ENCODE measurements around the gene EME2. TPM values are rescaled to one million over a fixed set of nuclear protein-coding genes. Genes with fewer than 3 reads are reported as not detected.

EME2 gene
- total and polyA plus RNA-seq, 11 donors = 3.4 to 12.9 (median 6.0) TPM

GRCh38 chr16:1781758-1782407, 9.3 kb downstream of the EME2 start:
- Histone ChIP-seq H3K9me3 (no peaks in the 10 kb centered on the region), H3K4me3 (peak overlapping the region; percentile 64 to 100 (median 94)), H3K27me3 (no peaks in the 10 kb centered on the region), H3K4me1 (peaks cover 2 to 56% (median 28%) of the 10 kb centered on the region in 12 donors), H3K27ac (peak overlapping the region; percentile 6 to 94 (median 87)), H3K36me3 (peaks cover 0 to 51% (median 34%) of the 10 kb centered on the region in 9 donors)
- WGBS, 4 donors = 0 to 1% (median 1%) methylated on average over 33 to 70 of the region's 70 CpGs
- TF ChIP-seq CTCF (IDR thresholded peaks at IDR 0.05) (no peak), POLR2A (IDR thresholded peaks at IDR 0.05) (no peak)
- ATAC-seq (peak in 1 of 4 donors; percentile 12), DNase-seq (peak in 3 of 5 donors; percentile 17 to 63 (median 45))
- intact Hi-C loops (cut with DNase I) = loop anchor here in 2 of 10 donors (1.0 to 5.0 kb wide), 4 partner anchors 9 to 470 kb away; partner anchors contain the start of genes HAGH (in 1 of the 2), MRPS34 (in 1 of the 2) and MSRB1 (in 1 of the 2)

DNA sequence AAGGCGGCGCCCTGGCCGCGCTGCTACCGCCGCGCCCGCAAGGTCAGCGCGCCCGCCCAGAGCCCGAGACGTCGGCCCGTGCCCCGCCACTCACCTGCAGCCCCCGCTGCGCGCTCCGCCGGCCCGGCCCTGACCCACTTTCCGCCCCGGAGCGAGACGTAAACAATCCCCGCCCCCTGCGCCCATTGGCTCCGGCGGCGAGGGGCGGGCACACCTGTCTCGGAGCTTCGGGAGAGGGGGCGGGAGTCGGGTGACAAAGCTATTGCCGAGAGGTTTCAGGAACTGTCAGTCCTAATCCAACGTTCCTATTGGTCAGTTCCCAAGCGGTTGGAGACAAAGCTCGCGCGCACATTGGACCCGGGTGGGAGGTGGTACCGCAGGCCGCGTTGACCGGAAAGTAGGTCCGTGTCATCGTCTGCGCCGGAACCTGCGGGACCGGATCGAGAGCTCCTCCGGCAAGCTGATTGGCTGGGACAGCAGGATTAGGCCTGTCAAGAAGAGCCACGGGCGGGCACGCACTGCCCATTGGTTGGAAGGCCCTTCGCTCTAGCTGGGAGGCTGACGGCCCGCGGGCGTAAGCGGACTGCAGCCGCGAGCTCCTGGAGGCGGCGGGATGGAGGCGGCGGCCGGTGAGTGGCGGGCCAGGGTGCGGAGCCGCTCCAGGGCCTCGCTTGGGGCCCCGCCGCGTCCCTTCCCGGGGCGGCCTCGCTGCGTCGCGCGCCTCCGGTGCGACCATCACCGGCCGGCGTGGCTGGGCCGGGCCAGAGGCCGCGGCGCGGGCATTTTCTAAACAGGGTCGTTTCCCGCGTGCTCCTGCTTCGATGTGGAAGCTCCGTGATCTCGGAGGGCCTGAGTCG, 10.0 kb downstream of the EME2 start, which contains the start of the genes NUBP2 and SPSB3:
NUBP2 (plus strand) TSS at position 553 of the 857 bp plus-strand sequence; CDS start at position 614, 61 bp downstream.
SPSB3 (minus strand) TSS at position 164 of the 857 bp plus-strand sequence. CDS start 1,088 bp downstream, outside the sequence.
- H3K4me1 ChIP-seq = peaks cover 2 to 56% (median 28%) of the 10 kb centered on the region in 12 donors
- intact Hi-C loops (cut with DNase I) = loop anchor here in 2 of 10 donors (1.0 to 5.0 kb wide), 4 partner anchors 9 to 470 kb away; partner anchors contain the start of genes HAGH (in 1 of the 2), MRPS34 (in 1 of the 2) and MSRB1 (in 1 of the 2)
- H3K27ac ChIP-seq = peak within 1 kb of the TSS; percentile 58 to 94 (median 88)
- no peaks in the 10 kb centered on the region for H3K27me3 ChIP-seq
- H3K9me3 ChIP-seq = no peaks in the 10 kb centered on the region
- DNase-seq (peak; percentile 100), ATAC-seq (peak; percentile 93 to 98 (median 96))
- TF ChIP-seq POLR2A (IDR thresholded peaks at IDR 0.05) = peak; percentile 80 to 93
- TF ChIP-seq CTCF (IDR thresholded peaks at IDR 0.05) = peak in 2 of 12 donors; percentile 10 to 15
- peaks cover 0 to 51% (median 33%) of the 10 kb centered on the region in 9 donors for H3K36me3 ChIP-seq
- 0 to 1% (median 0%) methylated on average over 70 to 102 of the region's 102 CpGs for WGBS, 4 donors
- H3K4me3 ChIP-seq = peak within 1 kb of the TSS; percentile 75 to 100 (median 95)

DNA sequence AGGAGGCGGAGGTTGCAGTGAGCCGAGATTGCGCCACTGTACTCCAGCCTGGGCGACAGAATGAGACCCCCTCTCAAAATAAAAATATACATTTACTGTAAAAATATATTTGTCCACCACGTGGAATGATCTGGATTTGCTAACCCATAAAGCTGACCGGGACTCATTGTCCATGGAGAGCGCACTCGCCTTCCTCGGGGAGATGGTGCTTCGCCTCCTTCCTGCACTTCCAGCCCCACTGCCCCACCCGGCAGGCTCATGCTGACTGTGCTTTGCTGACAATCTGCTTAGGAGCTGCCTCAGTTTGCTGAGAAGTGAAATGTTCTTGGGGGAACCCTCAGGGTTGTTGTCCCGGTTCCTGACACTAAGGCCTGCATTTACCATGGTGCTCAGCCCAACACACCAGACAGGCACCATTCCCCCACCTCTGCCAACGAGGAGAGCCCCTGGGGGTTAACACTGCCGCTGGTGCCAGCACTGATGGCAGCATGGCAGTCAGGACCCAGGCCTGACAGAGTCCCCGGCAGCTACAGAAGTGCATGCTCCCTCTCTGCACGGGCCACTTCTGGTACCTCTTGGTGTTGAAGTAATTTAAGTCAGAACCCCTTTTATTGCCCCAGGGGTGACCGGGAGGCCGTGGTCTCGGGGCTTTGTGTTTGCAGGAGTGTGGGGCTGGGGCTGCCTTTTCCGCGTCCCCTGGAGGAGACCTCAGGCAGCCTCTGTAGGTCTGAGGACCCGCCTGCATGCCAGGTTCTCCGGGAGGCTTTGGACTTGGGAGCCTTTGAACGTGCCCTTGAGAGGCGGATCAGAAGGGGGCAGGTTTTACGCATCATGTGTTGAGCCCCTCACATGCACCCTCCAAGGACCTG, 12.6 kb downstream of the EME2 start:
- Histone ChIP-seq H3K4me1 (peaks cover 2 to 49% (median 25%) of the 10 kb centered on the region in 12 donors), H3K27ac (no peak overlapping the region), H3K9me3 (no peaks in the 10 kb centered on the region), H3K36me3 (peaks cover 0 to 52% (median 36%) of the 10 kb centered on the region in 9 donors), H3K27me3 (no peaks in the 10 kb centered on the region), H3K4me3 (no peak overlapping the region)
- peak; percentile 7 to 48 (median 24) for DNase-seq
- ATAC-seq = no peak
- WGBS, 4 donors = 89 to 92% (median 90%) methylated on average over 17 to 26 of the region's 26 CpGs
- intact Hi-C loops (cut with DNase I) = loop anchor here in 1 of 10 donors (5.0 kb wide), 2 partner anchors 157 to 473 kb away; partner anchors contain the start of gene MSRB1
- no peak for TF ChIP-seq CTCF (IDR thresholded peaks at IDR 0.05)
- TF ChIP-seq POLR2A (IDR thresholded peaks at IDR 0.05) = no peak

All from heart left ventricle (tissue), 16 donors.